ENCODE data around the gene MIF.
"Not testable (repeated sequence)": the region's sequence is repeated elsewhere in the genome, so short reads cannot be mapped to it uniquely, and the experiment has no call there.

The MIF gene

GRCh38 chr22:23921586-23922201, 27.5 kb downstream of the MIF start:
- not testable (repeated sequence) for H3K4me3 ChIP-seq (ENCODE audit: low read depth, low read length); DNase-seq (ENCODE audit: low read depth)

GRCh38 chr22:23922921-23923320, 28.7 kb downstream of the MIF start:
- no peak for DNase-seq (ENCODE audit: low read depth)
- no peak overlapping the region for H3K4me3 ChIP-seq (ENCODE audit: low read depth, low read length)

GRCh38 chr22:23925020-23925606, 30.9 kb downstream of the MIF start:
- DNase-seq (ENCODE audit: low read depth) = no peak
- no peak overlapping the region for H3K4me3 ChIP-seq (ENCODE audit: low read depth, low read length)

GRCh38 chr22:23926561-23926960, 32.4 kb downstream of the MIF start:
- DNase-seq (ENCODE audit: low read depth) = no peak

GRCh38 chr22:23938328-23939016, 44.3 kb downstream of the MIF start:
- no peak for DNase-seq (ENCODE audit: low read depth)
- no peak overlapping the region for H3K4me3 ChIP-seq (ENCODE audit: low read depth, low read length)

More at GRCh38 chr22:23926561-23926960, 32.4 kb downstream of the MIF start:
- H3K4me3 ChIP-seq (ENCODE audit: low read depth, low read length) = no peak overlapping the region

- H3K4me3 ChIP-seq (ENCODE audit: low read depth, low read length) = no peak overlapping the region
- no peak for DNase-seq (ENCODE audit: low read depth)
Observed at GRCh38 chr22:23939017-23939357, 44.8 kb downstream of the MIF start.

- H3K4me3 ChIP-seq (ENCODE audit: low read depth, low read length); DNase-seq (ENCODE audit: low read depth): not testable (repeated sequence)
Observed at GRCh38 chr22:23940166-23940565, 46.0 kb downstream of the MIF start.
